Measurements from ENCODE around the gene RNF149.
"Not testable (repeated sequence)": the region's sequence is repeated elsewhere in the genome, so short reads cannot be mapped to it uniquely, and the experiment has no call there.

Gene RNF149

GRCh38 chr2:101253013-101253702, 55.3 kb downstream of the RNF149 start:
- peak; percentile 59 for DNase-seq

DNA sequence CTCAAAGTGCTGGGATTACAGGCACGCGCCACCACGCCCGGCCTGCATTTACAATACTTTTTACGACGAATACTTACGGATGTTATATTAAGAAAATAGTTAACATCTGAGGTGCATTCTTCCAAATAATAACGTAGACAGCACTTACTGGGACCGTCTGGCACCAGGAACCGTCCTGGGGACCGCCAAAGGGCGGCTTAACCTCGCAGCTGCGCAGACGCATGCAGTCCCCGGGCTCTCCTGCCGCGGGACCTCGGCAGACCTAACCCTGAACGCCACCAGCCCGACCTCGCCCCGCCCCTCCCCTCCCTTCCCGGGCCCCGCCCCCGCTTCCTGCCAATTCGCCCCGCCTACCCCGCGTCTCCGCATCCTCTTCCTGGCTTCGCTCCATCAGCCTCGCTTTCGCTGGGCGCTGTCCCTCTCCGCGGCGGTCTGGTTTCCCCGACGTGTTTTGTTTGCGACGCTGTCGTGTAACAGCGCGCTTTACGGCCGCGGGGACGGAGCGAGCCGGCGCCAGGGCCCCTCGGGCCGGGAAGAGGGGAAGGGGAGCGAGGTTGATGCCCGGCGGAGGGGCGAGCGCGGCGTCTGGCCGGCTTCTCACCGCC, 56.0 kb downstream of the RNF149 start, which contains the start of gene CNOT11:
Gene CNOT11 (plus strand): TSS at position 479 of the 605 bp plus-strand sequence. CDS start 79 bp downstream, at position 558.
- peak; percentile 99 for DNase-seq

DNA sequence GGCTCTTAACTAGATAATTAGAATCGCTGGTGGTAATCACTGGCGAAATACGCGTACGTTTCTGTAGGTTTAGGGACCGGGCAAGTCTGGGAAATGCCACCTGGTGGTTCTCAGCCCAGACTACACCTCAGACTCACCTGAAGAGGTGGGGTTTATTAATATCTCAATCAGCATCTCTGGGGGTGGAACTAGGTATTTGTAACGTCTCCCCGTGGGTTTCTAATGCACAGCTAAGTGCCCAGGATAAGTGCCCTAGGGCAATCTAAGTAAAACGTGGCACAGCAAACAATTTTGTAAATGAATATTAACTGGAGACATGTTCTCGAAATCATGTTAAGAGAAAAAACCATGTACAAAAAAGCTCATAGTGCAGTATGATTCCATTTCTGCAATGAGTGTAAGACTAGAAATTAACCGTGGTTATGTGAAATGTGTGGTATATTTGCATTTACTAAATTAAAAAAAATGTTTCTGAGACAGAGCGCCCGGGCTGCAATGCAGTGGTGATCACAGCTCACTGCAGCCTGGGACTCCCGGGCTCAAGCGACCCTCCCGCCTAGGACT, 56.6 kb downstream of the RNF149 start:
- DNase-seq, result peak; percentile 71

- peak; percentile 52 for DNase-seq
Measured at GRCh38 chr2:101251246-101251781, 57.2 kb downstream of the RNF149 start.

DNA sequence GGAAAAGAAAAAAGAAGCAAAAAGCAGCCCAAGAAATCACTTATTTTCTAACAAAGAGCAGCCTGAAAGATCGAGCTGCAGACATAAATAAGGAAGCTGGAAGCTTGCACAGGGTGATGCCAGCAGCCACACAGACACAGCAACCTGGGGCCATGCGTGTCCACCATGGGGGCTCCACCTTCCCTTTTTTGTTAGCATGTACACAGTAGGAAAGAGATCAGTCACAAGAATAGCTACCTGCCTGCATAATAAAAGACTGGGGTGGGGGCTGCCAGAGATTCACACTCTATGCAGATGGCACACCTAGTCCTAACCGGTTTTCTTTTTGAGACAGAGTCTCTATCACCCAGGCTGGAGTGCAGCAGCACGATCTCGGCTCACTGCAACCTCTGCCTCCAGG, 58.7 kb downstream of the RNF149 start:
- DNase-seq, result no peak

DNA sequence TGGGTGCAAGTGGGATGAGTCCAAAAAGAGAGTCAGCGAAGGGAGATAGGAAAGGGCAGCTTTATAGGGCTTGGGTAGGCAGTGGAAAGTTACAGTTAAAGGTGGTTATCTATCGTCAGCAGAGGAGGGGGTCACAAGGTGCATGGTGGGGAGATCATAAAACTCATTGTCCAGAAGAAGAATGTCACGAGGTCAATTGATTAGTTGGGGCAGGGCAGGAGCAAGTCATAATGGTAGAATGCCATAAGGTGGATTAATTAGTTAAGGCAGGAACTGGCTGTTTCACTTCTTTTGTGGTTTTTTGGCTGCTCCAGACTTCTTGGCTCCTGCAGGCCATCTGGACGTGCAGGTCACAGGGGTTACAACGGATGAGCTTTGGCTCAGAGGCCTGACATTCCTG, 59.7 kb downstream of the RNF149 start:
- DNase-seq, result not testable (repeated sequence)

- DNase-seq, result not testable (repeated sequence)
Measured at GRCh38 chr2:101245468-101245867, 63.0 kb downstream of the RNF149 start.

- not testable (repeated sequence) for DNase-seq
Measured at GRCh38 chr2:101244899-101245298, 63.6 kb downstream of the RNF149 start.

- DNase-seq, result not testable (repeated sequence)
Measured at GRCh38 chr2:101244373-101244772, 64.1 kb downstream of the RNF149 start.

GRCh38 chr2:101241158-101241557, 67.3 kb downstream of the RNF149 start:
- peak; percentile 23 for DNase-seq

DNA sequence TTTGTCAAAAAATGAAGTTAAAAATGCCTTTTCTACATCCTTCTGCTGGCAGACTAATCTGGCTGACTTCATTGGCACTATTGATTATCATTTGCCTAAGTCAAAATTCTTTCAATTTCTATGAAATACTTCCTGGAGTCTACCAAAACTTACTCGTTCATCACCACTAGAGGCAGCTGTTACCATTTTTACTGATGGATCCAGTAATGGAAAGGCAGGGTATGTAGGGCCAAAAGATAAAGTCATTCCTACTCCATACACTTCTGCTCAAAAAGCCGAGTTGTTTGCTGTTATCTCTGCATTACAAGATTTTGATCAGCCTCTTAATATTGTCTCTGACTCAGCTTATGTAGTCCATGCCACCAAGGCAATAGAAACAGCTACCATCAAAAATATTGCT, 67.8 kb downstream of the RNF149 start:
- peak; percentile 31 for DNase-seq

DNA sequence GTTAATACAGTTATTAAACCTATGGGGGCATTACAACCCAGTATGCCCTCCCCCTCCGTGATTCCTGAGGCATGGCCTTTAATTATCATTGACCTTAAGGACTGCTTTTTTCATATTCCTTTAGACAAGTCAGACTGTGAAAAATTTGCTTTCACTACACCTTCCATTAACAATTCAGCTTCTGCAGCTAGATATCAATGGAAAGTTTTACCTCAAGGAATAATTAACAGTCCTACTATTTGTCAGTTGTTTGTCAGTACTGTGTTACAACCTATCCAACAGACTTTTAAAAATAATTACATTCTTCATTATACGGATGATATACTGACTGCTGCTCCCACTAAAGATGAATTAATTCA, 68.8 kb downstream of the RNF149 start:
- DNase-seq, result not testable (repeated sequence)

GRCh38 chr2:101238930-101239759, 69.4 kb downstream of the RNF149 start:
- no peak for DNase-seq

- not testable (repeated sequence) for DNase-seq
Measured at GRCh38 chr2:101237944-101238343, 70.6 kb downstream of the RNF149 start.

- not testable (repeated sequence) for DNase-seq
Measured at GRCh38 chr2:101235956-101236355, 72.5 kb downstream of the RNF149 start.

DNA sequence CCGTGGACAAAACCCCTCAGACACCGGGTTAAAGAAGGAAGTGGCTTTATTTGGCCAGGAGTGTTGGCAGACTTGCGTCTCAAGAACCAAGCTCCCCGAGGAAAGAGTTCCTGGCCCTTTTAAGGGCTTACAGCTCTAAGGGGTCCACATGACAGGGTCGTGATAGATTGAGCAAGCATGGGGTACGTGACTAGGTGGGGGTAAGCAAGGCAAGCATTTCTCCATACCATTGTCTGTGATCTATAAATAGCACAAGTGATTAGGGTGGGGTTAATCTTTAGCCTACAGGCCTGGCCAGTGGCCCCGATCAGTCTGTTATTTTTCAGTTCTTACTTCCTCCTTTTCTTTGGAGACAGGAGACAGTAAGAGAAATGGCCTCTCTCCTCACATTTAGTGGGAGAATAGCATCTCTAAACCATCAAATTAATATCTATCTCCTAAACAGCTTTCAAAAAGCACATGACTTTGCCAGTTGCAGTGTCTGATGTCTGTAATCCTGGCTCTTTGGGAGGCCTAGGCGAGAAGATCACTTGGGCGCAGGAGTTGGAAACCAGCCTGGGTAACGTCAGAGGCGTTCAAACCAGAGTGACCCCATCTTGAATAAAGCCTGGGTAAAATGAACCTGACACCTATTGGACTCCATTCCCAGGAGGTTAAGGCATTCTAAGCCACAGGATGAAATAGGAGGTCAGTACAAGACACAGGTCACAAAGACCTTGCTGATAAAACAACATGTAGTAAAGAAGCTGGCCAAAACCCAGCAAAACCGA, 74.1 kb downstream of the RNF149 start:
- no peak for DNase-seq

GRCh38 chr2:101232770-101233169, 75.7 kb downstream of the RNF149 start:
- DNase-seq, result peak; percentile 71

GRCh38 chr2:101231937-101232730, 76.4 kb downstream of the RNF149 start:
- DNase-seq, result no peak

- DNase-seq, result no peak
Measured at GRCh38 chr2:101231240-101231639, 77.3 kb downstream of the RNF149 start.

- no peak for DNase-seq
Measured at GRCh38 chr2:101230541-101231001, 77.9 kb downstream of the RNF149 start.

Measured in NCI-H82 (cell line).